Lower lobe of right lung (tissue), 2 donors: ENCODE results near the gene NCAPH2. TPM values are rescaled to one million over a fixed set of nuclear protein-coding genes. Genes with fewer than 3 reads are reported as not detected.
A peak's percentile ranks its signal among the peaks of the same experiment; 100 is the strongest.

Experiments used
- ATAC-seq, 2 donors: fragments of 200-7000 bp; cut with Tn5 transposase; one replicate each; pipeline ENCODE4 v1.9.1; 2020 to 2022; ENCODE audit warnings: mild to moderate bottlenecking in 2 of 2, moderate library complexity in 2 of 2
- DNase-seq: peaks from one replicate; pipeline ENCODE4 v3.0.0-alpha.2; 2020
- H3K27ac ChIP-seq: fragments of 200-600 bp; one replicate; pipeline ENCODE4 v1.8.0; 2022
- H3K27me3 ChIP-seq: fragments of 200-600 bp; one replicate; pipeline ENCODE4 v1.8.0; 2022; ENCODE audit warnings: low read depth
- H3K36me3 ChIP-seq: fragments of 200-600 bp; one replicate; pipeline ENCODE4 v1.8.0; 2022; ENCODE audit warnings: mild to moderate bottlenecking
- H3K4me1 ChIP-seq: fragments of 200-600 bp; one replicate; pipeline ENCODE4 v1.8.0; 2022
- H3K4me3 ChIP-seq: fragments of 200-600 bp; one replicate; pipeline ENCODE4 v1.8.0; 2022; ENCODE audit warnings: mild to moderate bottlenecking
- H3K9me3 ChIP-seq: fragments of 200-600 bp; one replicate; pipeline ENCODE4 v1.8.0; 2022
- CTCF ChIP-seq: fragments of 200-600 bp; IDR thresholded peaks from one replicate; pipeline ENCODE4 v1.8.0; 2022; ENCODE audit warnings: antibody characterized with exemption, mild to moderate bottlenecking
- intact Hi-C: fragments of 100-400 bp; cut with DNase I; formaldehyde crosslinking; loops from one replicate; pipeline ENCODE4 v1.11.0; 2022
- total RNA-seq: library from RNA; stranded (reverse); fragmentation: NEBNext Ultra II Directional; extraction: Animal tissue kit (Norgen Biotek cat#: 25700); gene quantifications from one replicate; pipeline ENCODE4 v1.2.1, GENCODE V29; 2021
- donor health status: DM: no; HTN: yes; CAD: no; lungs with severe emphysema.

The NCAPH2 gene
- total RNA-seq, 1 donor from 2014 or later, result 46.1 TPM

DNA sequence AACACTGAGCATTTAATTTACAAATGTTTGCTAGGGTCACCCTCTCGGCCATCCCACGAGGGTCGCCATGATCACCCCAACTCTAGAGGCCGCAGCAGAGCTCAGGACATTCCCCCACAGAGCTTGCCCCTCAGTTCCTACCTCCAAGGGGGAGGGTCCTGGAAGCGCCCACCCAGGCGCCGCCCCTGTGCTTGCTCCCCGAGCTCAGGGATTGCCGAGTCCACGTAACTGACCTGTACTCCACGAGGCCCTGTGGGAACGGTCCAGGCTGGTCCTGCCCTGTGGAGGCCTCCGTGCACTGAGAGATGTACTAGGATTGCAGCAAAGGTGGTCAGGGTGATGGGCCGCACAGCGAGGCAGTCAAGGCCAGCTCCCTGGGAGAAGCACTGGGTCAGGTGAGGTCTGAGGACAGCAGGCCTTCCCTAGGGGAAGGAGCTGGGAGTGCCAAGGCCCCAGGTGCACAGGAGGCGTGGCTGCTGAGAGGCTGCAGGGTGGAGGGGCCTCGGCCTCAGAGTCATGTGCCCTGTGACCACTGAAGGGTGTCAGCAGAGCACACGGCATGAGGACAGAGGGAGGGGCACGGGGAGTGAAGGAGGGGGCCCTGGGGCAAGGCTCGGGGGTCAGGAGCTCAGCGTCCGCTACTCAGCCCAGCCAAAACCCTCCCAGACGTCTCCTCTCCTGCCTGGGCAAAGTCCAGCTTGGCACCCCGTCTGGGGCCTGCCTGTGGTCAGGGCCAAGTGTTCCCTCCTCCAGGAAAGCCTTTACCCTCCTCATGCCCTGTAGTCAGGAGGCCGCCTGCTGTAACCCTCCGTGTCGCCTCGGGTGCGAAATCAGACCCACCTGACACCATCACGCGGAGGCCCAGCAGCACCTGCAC lies 23.8 kb upstream of the NCAPH2 start:
- peaks cover 17% of the 10 kb centered on the region for H3K4me1 ChIP-seq
- peaks cover 52% of the 10 kb centered on the region for H3K27me3 ChIP-seq
- H3K36me3 ChIP-seq, result no peaks in the 10 kb centered on the region
- no peak overlapping the region for H3K4me3 ChIP-seq
- intact Hi-C loops, result no loop called here
- DNase-seq, result no peak
- ATAC-seq, result no peak
- no peaks in the 10 kb centered on the region for H3K9me3 ChIP-seq
- no peak for TF ChIP-seq CTCF
- H3K27ac ChIP-seq, result no peak overlapping the region

DNA sequence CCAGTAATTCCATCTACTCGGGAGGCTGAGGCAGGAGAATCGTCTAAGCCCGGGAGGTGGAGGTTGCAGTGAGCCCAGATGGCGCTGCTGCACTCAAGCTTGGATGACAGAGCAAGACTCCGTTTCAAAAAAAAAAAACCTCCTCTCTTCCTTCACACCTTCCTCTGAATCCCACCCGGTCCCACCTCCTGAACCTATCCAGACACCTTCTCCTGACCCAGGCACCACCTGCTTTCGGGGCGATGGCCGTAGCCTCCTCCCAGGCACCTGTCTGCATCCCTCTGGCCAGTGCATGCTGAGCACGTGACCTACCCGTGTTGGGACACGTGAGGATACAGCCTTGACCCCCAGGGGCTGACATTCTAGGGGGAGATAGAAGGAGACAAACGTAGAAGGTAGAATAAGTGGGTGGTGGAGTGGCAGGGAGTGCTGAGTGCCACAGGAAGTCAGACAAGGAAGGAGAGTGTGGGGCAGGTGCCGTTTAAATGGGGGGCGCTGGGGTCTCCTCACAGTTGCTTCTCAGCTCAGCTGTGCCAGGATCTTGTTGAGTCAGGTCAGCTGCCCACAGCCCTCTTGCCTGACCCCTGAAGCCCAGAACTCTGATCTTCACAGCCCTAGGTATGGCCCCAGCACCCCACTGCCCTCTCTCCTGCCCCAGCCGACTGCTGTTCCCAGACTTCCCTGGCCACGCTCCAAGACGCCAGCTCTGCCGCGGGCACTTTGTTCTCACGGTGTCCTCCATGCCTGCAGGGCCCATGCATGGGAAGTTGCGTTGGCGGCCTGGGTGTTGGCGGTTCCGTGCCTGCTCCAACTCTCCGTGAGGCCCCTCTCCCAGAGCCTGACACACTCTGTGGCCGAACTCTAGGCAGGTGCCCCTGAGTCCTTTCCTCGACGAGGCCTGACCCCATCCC lies 22.5 kb upstream of the NCAPH2 start:
- H3K4me1 ChIP-seq, result peaks cover 17% of the 10 kb centered on the region
- no peak overlapping the region for H3K4me3 ChIP-seq
- peak; percentile 67 for DNase-seq
- H3K9me3 ChIP-seq, result no peaks in the 10 kb centered on the region
- peaks cover 52% of the 10 kb centered on the region for H3K27me3 ChIP-seq
- TF ChIP-seq CTCF, result no peak
- H3K36me3 ChIP-seq, result no peaks in the 10 kb centered on the region
- intact Hi-C loops, result no loop called here
- H3K27ac ChIP-seq, result no peak overlapping the region
- ATAC-seq, result peak; percentile 27 to 32

GRCh38 chr22:50486561-50487289 lies 21.3 kb upstream of the NCAPH2 start, which contains the start of gene MIOX:
TSS of gene MIOX (plus strand) at chr22:50486859. CDS start at chr22:50486898, 39 bp downstream.
- intact Hi-C loops, result no loop called here
- Histone ChIP-seq H3K9me3 (no peaks in the 10 kb centered on the region), H3K27ac (no peak within 1 kb of the TSS), H3K36me3 (no peaks in the 10 kb centered on the region), H3K27me3 (peaks cover 40% of the 10 kb centered on the region), H3K4me3 (no peak within 1 kb of the TSS), H3K4me1 (peaks cover 12% of the 10 kb centered on the region)
- no peak for TF ChIP-seq CTCF
- no peak for DNase-seq
- ATAC-seq, result no peak

- peaks cover 5% of the 10 kb centered on the region for H3K4me1 ChIP-seq
- ATAC-seq (no peak), DNase-seq (no peak)
- peaks cover 32% of the 10 kb centered on the region for H3K27me3 ChIP-seq
- intact Hi-C loops, result no loop called here
- no peak for TF ChIP-seq CTCF
- no peaks in the 10 kb centered on the region for H3K9me3 ChIP-seq
- no peaks in the 10 kb centered on the region for H3K36me3 ChIP-seq
- H3K27ac ChIP-seq, result no peak overlapping the region
- no peak overlapping the region for H3K4me3 ChIP-seq
Measured at GRCh38 chr22:50487290-50488005, 20.6 kb upstream of the NCAPH2 start.
